Tibial nerve (tissue), 4 donors: ENCODE results near the gene HSPG2. TPM values are rescaled to one million over a fixed set of nuclear protein-coding genes. Genes with fewer than 3 reads are reported as not detected.
"Not testable (repeated sequence)": the region's sequence is repeated elsewhere in the genome, so short reads cannot be mapped to it uniquely, and the experiment has no call there.

ENCODE experiments used
- DNase-seq, 2 donors: peaks; one replicate each; pipeline ENCODE4 v3.0.0-alpha.2; 2019; ENCODE audit warnings: low spot score in 2 of 2
- H3K27ac ChIP-seq, 4 donors: fragments of 200-600 bp; sonication (generic) in 3 of 4; one replicate each; pipeline ENCODE4 v1.5.1; 2017 to 2019; ENCODE audit warnings: mild to moderate bottlenecking in 1 of 4
- H3K27me3 ChIP-seq, 2 donors: fragments of 200-600 bp; sonication (generic) in 1 of 2; one replicate each; pipeline versions ENCODE4 v1.5.1 to v1.6.0; 2017 to 2019
- H3K36me3 ChIP-seq, 3 donors: fragments of 200-600 bp; sonication (generic); one replicate each; pipeline ENCODE4 v1.5.1; 2018 to 2019
- H3K4me1 ChIP-seq, 4 donors: fragments of 200-600 bp; sonication (generic) in 3 of 4; one replicate each; pipeline ENCODE4 v1.5.1; 2017 to 2019
- H3K4me3 ChIP-seq, 4 donors: fragments of 200-600 bp; sonication (generic) in 3 of 4; one replicate each; pipeline ENCODE4 v1.5.1; 2017 to 2019; ENCODE audit warnings: mild to moderate bottlenecking in 1 of 4, moderate library complexity in 1 of 4
- H3K9me3 ChIP-seq, 4 donors: fragments of 200-600 bp; sonication (generic) in 3 of 4; one replicate each; pipeline ENCODE4 v1.5.1; 2017 to 2019
- EP300 ChIP-seq, 2 donors: sonication (generic); formaldehyde crosslinking; IDR thresholded peaks; one replicate each; pipeline ENCODE4 v1.6.1; 2017; ENCODE audit warnings: antibody characterized with exemption in 2 of 2, mild to moderate bottlenecking in 1 of 2
- POLR2A ChIP-seq, 2 donors: fragments of 450-650 bp; IDR thresholded peaks; one replicate each; pipeline ENCODE4 v1.6.1; 2017; ENCODE audit warnings: antibody characterized with exemption in 2 of 2, mild to moderate bottlenecking in 2 of 2, moderate library complexity in 2 of 2
- WGBS, 2 donors: methylation state at CpG; one replicate each; pipeline ENCODE4 v1.1.5; 2018; 5-methylcytosine and 5-hydroxymethylcytosine counted together
- total RNA-seq, 4 donors: library from RNA; depleted of rRNA; stranded (reverse); fragments of >200 nt; gene quantifications; one replicate each; pipeline ENCODE4 v1.1.0, GENCODE V29; 2016
- TF ChIP-seq, protein P1 (sequence below), 5 experiments: fragments of 200-600 bp in 3 of 5; fragments of 450-650 bp in 2 of 5; sonication (generic) in 3 of 5; IDR thresholded peaks; one replicate each; pipeline ENCODE4 v1.5.1; 2016 to 2019; ENCODE audit warnings: antibody characterized with exemption in 5 of 5, mild to moderate bottlenecking in 3 of 5, moderate library complexity in 2 of 5

Gene HSPG2
- total RNA-seq, 4 donors from 2014 or later = 292 to 486 (median 404) TPM

DNA sequence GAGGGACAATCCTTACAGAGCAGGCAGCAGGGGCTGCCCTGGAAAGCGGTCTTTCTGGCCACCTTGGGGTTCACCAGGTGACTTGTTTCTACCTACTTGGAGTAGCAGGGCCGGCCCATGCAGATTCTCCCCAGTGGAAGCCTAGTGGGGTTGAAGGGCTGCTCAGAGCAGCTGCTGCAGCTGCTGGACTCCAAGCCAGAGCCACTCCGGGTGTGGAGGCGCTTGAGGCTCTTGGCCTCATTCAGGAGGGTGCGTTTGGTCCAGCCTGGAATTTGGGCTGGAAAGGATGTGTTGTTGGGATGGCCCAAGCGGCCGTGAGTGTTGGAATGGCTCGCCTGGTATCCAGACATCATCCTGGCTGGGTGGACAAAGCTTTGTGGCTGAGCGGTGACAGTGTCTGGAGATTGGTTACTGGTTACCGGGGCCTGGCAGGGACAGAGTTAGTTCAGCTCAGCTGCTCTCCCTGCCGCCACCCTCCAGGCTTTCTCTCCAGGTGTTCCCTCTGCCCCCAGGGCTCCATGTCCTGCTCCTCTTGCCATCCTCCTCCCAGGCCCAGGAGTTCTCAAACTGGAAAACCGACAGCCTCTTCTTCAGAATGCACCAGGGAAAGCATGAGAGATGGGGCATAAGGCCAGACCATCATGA, 14.2 kb upstream of the HSPG2 start:
- DNase-seq = no peak
- TF ChIP-seq EP300 (IDR thresholded peaks at IDR 0.05) = no peak
- TF ChIP-seq, protein P1, sequence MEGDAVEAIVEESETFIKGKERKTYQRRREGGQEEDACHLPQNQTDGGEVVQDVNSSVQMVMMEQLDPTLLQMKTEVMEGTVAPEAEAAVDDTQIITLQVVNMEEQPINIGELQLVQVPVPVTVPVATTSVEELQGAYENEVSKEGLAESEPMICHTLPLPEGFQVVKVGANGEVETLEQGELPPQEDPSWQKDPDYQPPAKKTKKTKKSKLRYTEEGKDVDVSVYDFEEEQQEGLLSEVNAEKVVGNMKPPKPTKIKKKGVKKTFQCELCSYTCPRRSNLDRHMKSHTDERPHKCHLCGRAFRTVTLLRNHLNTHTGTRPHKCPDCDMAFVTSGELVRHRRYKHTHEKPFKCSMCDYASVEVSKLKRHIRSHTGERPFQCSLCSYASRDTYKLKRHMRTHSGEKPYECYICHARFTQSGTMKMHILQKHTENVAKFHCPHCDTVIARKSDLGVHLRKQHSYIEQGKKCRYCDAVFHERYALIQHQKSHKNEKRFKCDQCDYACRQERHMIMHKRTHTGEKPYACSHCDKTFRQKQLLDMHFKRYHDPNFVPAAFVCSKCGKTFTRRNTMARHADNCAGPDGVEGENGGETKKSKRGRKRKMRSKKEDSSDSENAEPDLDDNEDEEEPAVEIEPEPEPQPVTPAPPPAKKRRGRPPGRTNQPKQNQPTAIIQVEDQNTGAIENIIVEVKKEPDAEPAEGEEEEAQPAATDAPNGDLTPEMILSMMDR (IDR thresholded peaks at IDR 0.05) = no peak
- no peak for TF ChIP-seq POLR2A (IDR thresholded peaks at IDR 0.05)
- Histone ChIP-seq H3K4me3 (no peak overlapping the region), H3K27me3 (no peaks in the 10 kb centered on the region), H3K36me3 (no peaks in the 10 kb centered on the region), H3K4me1 (peaks cover 0 to 20% (median 5%) of the 10 kb centered on the region in 4 donors), H3K9me3 (no peaks in the 10 kb centered on the region), H3K27ac (no peak overlapping the region)
- WGBS, 2 donors = 68 to 72% methylated on average over 12 of the region's 12 CpGs

- WGBS, 2 donors = 96 to 98% methylated on average over 7 of the region's 7 CpGs
- Histone ChIP-seq H3K9me3 (no peaks in the 10 kb centered on the region), H3K27ac (no peak overlapping the region), H3K36me3 (no peaks in the 10 kb centered on the region), H3K27me3 (no peaks in the 10 kb centered on the region), H3K4me3 (no peak overlapping the region), H3K4me1 (peaks cover 0 to 14% (median 4%) of the 10 kb centered on the region in 4 donors)
- TF ChIP-seq, protein P1 (IDR thresholded peaks at IDR 0.05) = no peak
- TF ChIP-seq EP300 (IDR thresholded peaks at IDR 0.05) = no peak
- no peak for TF ChIP-seq POLR2A (IDR thresholded peaks at IDR 0.05)
- DNase-seq = no peak
Observed at GRCh38 chr1:21950734-21951133, 13.6 kb upstream of the HSPG2 start.

DNA sequence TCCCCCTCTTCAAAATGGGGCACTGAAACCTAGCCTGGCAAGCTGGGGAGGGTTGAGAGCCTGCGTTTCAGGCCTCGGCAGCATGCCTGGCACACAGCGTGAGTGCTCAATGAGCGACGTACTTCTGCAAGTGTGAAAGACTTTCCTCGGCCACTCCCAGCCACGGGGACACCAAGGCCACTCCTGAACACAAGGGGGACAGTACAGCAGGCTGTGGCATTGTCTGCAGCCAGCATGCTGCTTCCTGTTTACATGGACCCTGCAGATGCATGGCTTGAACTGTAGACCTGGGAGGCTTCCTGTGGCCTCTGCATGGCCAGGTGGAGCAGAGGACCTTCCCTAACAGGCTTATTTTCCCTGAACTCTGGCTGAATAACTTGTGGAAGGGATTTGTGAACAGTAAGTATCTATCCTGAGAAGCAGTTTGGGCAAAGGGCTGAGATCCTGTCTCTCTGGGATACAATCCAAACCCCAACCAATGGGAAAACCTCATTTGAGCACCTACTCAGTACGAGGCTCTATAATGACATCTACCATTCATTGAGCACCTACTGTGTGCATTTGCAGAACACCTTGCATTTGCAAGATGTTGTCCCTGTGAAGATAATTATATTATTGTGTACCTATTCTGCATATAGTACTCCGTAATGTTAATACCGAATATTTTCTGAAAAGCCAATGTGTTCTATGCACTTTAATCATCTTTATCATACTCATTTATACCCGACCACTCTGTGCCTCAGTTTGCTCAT, 9.9 kb upstream of the HSPG2 start:
- TF ChIP-seq, protein P1 (IDR thresholded peaks at IDR 0.05) = no peak
- TF ChIP-seq EP300 (IDR thresholded peaks at IDR 0.05) = peak in 1 of 2 donors; percentile 30
- Histone ChIP-seq H3K4me1 (peaks cover 0 to 37% (median 10%) of the 10 kb centered on the region in 4 donors), H3K27me3 (no peaks in the 10 kb centered on the region), H3K9me3 (no peaks in the 10 kb centered on the region), H3K27ac (peak overlapping the region in 2 of 4 donors; percentile 7 to 47), H3K36me3 (no peaks in the 10 kb centered on the region), H3K4me3 (no peak overlapping the region)
- 64 to 78% methylated on average over 5 to 11 of the region's 11 CpGs for WGBS, 2 donors
- no peak for DNase-seq

DNA sequence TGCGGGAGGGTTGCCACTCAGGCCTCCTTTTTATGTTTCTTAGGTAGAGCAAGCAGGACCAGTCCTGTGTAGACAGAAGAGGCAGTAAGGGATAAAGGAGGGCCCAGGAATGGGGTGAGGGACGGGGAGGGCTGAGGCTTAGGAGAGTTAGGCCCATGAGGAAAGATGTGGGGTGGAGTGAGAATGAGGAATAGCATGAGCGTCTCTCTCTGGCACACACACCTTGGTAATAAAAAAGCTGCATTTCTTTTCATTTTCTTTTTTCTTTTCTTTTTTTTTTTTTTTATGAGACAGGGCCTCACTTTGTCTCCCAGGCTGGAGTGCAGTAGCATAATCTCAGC, 7.6 kb upstream of the HSPG2 start:
- no peaks in the 10 kb centered on the region for H3K9me3 ChIP-seq
- DNase-seq = no peak
- H3K36me3 ChIP-seq = no peaks in the 10 kb centered on the region
- peak overlapping the region in 3 of 4 donors; percentile 66 to 94 (median 94) for H3K27ac ChIP-seq
- no peak overlapping the region for H3K4me3 ChIP-seq
- H3K4me1 ChIP-seq = peaks cover 0 to 59% (median 28%) of the 10 kb centered on the region in 4 donors
- 44 to 66% methylated on average over 3 of the region's 3 CpGs for WGBS, 2 donors
- H3K27me3 ChIP-seq = no peaks in the 10 kb centered on the region
- TF ChIP-seq EP300 (IDR thresholded peaks at IDR 0.05) (no peak), POLR2A (IDR thresholded peaks at IDR 0.05) (no peak)
- TF ChIP-seq, protein P1 (IDR thresholded peaks at IDR 0.05) = no peak

DNA sequence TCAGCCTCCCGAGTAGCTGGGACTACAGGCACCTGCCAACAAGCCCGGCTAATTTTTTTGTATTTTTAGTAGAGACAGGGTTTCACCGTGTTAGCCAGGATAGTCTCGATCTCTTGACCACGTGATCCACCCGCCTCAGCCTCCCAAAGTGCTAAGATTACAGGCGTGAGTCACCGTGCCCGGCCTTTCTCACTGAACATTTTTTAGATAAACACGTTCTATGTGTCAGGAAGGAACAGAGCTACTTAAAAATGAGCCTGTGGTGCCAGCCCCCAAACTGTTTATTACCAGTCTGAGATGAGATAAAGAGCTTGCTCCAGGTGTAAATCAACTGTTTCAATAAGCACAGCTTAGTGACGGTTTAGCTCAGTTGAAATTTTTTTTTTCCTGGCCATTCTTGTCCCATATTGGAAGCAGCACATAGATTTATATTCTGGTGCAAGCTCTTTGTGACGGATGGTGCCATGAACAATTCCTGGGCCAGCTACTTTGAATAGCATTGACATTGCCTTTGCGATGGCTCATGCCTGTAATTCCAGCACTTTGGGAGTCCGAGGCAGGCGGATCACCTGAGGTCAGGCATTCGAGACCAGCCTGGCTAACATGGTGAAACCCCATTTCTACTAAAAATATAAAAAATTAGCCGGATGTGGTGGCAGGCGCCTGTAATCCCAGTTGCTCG, 6.0 kb upstream of the HSPG2 start:
- DNase-seq, H3K36me3 ChIP-seq, H3K4me3 ChIP-seq, H3K27me3 ChIP-seq, H3K9me3 ChIP-seq: not testable (repeated sequence)
- WGBS, 2 donors = 62 to 69% methylated on average over 19 of the region's 19 CpGs
- Histone ChIP-seq H3K4me1 (peaks cover 4 to 75% (median 42%) of the 10 kb centered on the region in 4 donors), H3K27ac (peak overlapping the region; percentile 48 to 94 (median 75))
